ENCODE data around the gene FERMT2.
"Not testable (repeated sequence)": the region's sequence is repeated elsewhere in the genome, so short reads cannot be mapped to it uniquely, and the experiment has no call there.

The FERMT2 gene

DNA sequence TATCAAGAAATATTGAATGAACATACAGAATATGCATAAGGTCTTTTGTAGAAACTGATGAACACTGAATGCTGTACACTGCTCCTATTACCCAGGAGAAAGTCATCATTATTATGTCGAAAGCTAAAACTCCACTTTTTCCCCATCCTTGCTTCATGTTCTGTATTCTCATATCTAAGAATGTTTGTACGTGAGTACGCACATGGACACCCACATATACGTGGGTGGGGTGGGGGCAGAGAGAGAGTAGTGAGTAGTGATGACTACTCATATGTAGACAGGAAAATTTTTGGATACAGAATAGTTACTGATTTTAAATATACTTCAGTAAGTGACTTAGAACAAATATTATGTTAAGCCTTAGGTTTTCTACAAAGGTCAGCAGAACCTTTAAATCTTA lies 75.1 kb downstream of the FERMT2 start:
- in situ Hi-C loops (cut with MboI; ENCODE audit: low pct_unique_long_range_greater_than_20kb, low sequenced_read_pairs, unreplicated experiment), result no loop called here
- DNase-seq (ENCODE audit: low spot score), result no peak
- TF ChIP-seq, protein P1, sequence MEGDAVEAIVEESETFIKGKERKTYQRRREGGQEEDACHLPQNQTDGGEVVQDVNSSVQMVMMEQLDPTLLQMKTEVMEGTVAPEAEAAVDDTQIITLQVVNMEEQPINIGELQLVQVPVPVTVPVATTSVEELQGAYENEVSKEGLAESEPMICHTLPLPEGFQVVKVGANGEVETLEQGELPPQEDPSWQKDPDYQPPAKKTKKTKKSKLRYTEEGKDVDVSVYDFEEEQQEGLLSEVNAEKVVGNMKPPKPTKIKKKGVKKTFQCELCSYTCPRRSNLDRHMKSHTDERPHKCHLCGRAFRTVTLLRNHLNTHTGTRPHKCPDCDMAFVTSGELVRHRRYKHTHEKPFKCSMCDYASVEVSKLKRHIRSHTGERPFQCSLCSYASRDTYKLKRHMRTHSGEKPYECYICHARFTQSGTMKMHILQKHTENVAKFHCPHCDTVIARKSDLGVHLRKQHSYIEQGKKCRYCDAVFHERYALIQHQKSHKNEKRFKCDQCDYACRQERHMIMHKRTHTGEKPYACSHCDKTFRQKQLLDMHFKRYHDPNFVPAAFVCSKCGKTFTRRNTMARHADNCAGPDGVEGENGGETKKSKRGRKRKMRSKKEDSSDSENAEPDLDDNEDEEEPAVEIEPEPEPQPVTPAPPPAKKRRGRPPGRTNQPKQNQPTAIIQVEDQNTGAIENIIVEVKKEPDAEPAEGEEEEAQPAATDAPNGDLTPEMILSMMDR (IDR thresholded peaks at IDR 0.05; ENCODE audit: extremely low read depth, insufficient read depth, missing control alignments), result no peak

DNA sequence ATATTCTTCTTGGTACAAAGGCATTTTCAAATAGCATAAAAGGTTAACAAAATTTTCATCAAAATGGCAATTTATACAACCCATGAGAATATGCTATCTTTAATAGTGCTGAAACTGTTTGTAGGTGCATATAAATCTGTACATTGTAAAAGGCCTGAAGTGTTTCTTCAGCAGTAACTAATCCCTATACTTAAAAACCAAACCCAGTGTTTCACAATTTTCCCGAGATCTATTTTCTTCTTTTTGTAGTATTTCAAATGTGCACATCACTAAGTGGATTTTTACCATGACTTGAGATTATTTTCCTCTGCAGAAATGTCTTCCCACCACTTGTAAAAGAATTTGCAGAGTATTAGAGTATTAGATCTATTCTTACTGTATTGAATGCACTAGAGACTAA lies 76.5 kb downstream of the FERMT2 start:
- no peak for DNase-seq (ENCODE audit: low spot score)
- TF ChIP-seq, protein P1 (IDR thresholded peaks at IDR 0.05; ENCODE audit: extremely low read depth, insufficient read depth, missing control alignments), result no peak
- in situ Hi-C loops (cut with MboI; ENCODE audit: low pct_unique_long_range_greater_than_20kb, low sequenced_read_pairs, unreplicated experiment), result no loop called here

DNA sequence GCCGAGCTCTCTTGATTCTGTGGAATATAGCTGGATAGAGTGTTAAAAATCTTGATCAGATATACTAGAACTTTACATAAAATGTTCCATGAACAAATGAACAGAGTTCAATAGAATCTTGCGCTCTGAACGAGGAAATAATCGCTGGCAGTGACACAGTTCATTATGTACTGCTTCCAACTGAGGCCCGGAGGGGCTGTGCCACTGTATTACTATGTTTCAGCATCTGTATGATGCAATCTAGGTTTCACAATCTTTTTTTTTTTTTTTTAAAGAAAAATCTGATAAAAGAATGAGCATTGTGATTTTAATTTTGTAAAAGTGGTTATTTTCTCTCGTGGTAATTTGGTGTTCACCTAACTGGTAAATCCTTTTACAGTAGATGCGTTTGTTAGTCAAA lies 77.2 kb downstream of the FERMT2 start:
- no peak for DNase-seq (ENCODE audit: low spot score)
- in situ Hi-C loops (cut with MboI; ENCODE audit: low pct_unique_long_range_greater_than_20kb, low sequenced_read_pairs, unreplicated experiment), result no loop called here
- TF ChIP-seq, protein P1 (IDR thresholded peaks at IDR 0.05; ENCODE audit: extremely low read depth, insufficient read depth, missing control alignments), result no peak

DNA sequence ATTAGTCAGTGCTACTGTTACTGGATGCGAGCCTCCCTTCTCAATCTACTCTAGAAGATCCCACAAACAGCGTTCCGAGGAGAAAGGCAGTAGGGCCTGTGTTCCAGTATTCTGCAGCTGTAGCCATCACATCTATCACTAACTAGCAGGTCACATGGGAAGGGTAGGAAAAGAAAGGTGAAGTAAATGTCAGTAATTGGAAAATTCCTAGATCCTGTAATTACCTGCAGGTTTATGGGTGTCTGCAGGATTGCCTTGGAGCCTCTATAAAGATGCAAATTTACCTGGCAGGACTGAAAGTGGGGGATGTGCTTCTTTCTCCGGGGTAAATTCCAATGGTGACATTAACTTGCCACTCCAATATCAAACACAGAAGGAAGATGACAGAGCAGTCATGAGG lies 77.8 kb downstream of the FERMT2 start:
- TF ChIP-seq, protein P1 (IDR thresholded peaks at IDR 0.05; ENCODE audit: extremely low read depth, insufficient read depth, missing control alignments), result no peak
- in situ Hi-C loops (cut with MboI; ENCODE audit: low pct_unique_long_range_greater_than_20kb, low sequenced_read_pairs, unreplicated experiment), result no loop called here
- no peak for DNase-seq (ENCODE audit: low spot score)

DNA sequence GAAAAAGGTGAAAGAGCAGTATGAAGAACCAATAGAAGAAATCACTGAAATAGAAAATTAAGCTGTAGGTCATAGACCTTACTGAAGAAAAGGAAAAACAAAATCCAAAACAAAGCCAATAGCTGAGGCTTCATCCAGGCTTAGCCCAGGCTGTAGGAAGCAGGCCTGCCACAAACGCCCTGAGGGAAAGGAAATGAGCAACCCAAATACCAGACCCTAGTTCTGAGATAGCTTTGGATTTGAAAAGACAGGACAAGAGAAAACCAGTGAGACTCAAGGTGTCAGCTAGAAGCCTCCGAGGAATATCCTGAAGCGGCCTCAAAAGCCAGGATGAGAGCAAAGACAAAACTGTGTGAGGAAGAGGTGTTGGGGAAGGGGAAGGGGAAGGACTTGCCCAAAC lies 79.2 kb downstream of the FERMT2 start:
- TF ChIP-seq, protein P1 (IDR thresholded peaks at IDR 0.05; ENCODE audit: extremely low read depth, insufficient read depth, missing control alignments), result no peak
- in situ Hi-C loops (cut with MboI; ENCODE audit: low pct_unique_long_range_greater_than_20kb, low sequenced_read_pairs, unreplicated experiment), result no loop called here
- no peak for DNase-seq (ENCODE audit: low spot score)

DNA sequence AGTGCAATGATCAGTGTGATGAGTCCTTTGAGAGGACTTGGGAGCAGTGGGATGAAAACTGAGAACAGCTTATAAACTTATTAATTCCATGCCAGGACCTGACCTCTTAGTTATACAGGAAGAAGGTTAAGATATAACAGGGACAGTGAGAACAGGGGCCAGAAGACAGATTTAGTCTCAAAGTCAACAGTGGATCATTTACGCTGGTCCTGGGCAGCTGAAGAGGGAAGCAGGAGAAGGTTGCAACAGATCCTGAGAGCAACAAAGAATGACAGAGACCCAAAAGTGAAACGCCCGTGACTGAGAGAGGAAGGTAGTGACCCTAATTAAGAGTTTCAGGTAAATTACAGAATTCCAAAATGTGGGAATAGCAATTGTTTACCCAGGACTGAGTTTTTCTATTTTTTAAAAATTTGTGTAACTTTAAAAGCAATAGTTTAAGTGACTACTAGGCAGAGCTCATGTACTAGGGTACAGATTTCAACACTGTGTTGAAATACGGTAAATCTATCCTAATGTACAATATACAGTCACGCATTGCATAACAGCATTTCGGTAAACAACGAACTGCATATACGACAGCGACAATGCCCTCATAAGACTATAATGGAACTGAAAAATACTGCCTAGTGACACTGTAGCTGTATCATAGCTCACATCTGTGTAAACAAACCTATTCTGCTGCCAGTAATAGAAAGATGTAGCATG lies 81.8 kb downstream of the FERMT2 start:
- TF ChIP-seq, protein P1 (IDR thresholded peaks at IDR 0.05; ENCODE audit: extremely low read depth, insufficient read depth, missing control alignments), result no peak
- in situ Hi-C loops (cut with MboI; ENCODE audit: low pct_unique_long_range_greater_than_20kb, low sequenced_read_pairs, unreplicated experiment), result no loop called here
- no peak for DNase-seq (ENCODE audit: low spot score)

DNA sequence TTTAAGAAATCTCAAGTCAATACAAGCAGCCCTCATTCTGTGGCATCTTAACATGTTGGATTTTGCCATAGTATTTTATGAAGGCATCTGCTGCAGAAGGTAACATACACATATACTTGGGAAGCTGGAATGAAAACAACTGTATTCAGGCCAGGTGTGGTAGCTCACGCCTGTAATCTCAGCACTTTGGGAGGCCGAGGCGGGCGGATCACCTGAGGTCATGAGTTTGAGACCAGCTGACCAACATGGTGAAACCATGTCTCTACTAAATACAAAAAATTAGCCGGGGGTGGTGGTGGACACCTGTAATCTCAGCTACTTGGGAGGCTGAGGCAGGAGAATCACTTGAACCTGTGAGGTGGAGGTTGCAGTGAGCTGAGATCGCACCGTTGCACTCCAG lies 86.0 kb downstream of the FERMT2 start:
- DNase-seq (ENCODE audit: low spot score); in situ Hi-C loops (cut with MboI; ENCODE audit: low pct_unique_long_range_greater_than_20kb, low sequenced_read_pairs, unreplicated experiment): not testable (repeated sequence)
